NCI-H2227 (cell line): Measurements from ENCODE around the gene FILIP1.

ENCODE experiments used
- DNase-seq: peaks from one replicate; lab custom pipeline; 2025; ENCODE audit not compliant: unreplicated experiment; lab: John Stamatoyannopoulos, UW

Gene FILIP1

GRCh38 chr6:75382634-75382900 is 111.0 kb downstream of the FILIP1 start:
- no peak for DNase-seq

- no peak for DNase-seq
Observed at GRCh38 chr6:75381877-75382633, 111.5 kb downstream of the FILIP1 start.

GRCh38 chr6:75379536-75379935 is 114.1 kb downstream of the FILIP1 start:
- no peak for DNase-seq

- no peak for DNase-seq
Observed at GRCh38 chr6:75378101-75378500, 115.5 kb downstream of the FILIP1 start.

GRCh38 chr6:75377386-75377785 is 116.2 kb downstream of the FILIP1 start:
- no peak for DNase-seq

GRCh38 chr6:75376347-75377024 is 117.1 kb downstream of the FILIP1 start:
- DNase-seq: no peak

- DNase-seq: no peak
Observed at GRCh38 chr6:75374961-75375400, 118.6 kb downstream of the FILIP1 start.

GRCh38 chr6:75372884-75373283 is 120.7 kb downstream of the FILIP1 start:
- DNase-seq: no peak

- DNase-seq: no peak
Observed at GRCh38 chr6:75370011-75370410, 123.6 kb downstream of the FILIP1 start.

- DNase-seq: no peak
Observed at GRCh38 chr6:75368864-75369402, 124.7 kb downstream of the FILIP1 start.

- no peak for DNase-seq
Observed at GRCh38 chr6:75368151-75368779, 125.3 kb downstream of the FILIP1 start.

GRCh38 chr6:75363304-75363703 is 130.3 kb downstream of the FILIP1 start:
- DNase-seq: no peak

- no peak for DNase-seq
Observed at GRCh38 chr6:75353644-75354043, 140.0 kb downstream of the FILIP1 start.

GRCh38 chr6:75351570-75351969 is 142.0 kb downstream of the FILIP1 start:
- DNase-seq: no peak

GRCh38 chr6:75350808-75351207 is 142.8 kb downstream of the FILIP1 start:
- DNase-seq: no peak

- no peak for DNase-seq
Observed at GRCh38 chr6:75350156-75350555, 143.4 kb downstream of the FILIP1 start.

- no peak for DNase-seq
Observed at GRCh38 chr6:75349262-75349984, 144.2 kb downstream of the FILIP1 start.

- DNase-seq: no peak
Observed at GRCh38 chr6:75348882-75349261, 144.7 kb downstream of the FILIP1 start.

GRCh38 chr6:75347898-75348610 is 145.5 kb downstream of the FILIP1 start:
- no peak for DNase-seq

GRCh38 chr6:75345413-75345812 is 148.2 kb downstream of the FILIP1 start:
- DNase-seq: peak; percentile 7

GRCh38 chr6:75344455-75344854 is 149.1 kb downstream of the FILIP1 start:
- no peak for DNase-seq
